AG04449 (cell line): ENCODE results near the gene GBP1.
"Not testable (repeated sequence)": the region's sequence is repeated elsewhere in the genome, so short reads cannot be mapped to it uniquely, and the experiment has no call there.

ENCODE experiments used
- CTCF ChIA-PET: fragments of 350-600 bp; formaldehyde crosslinking; extraction: SDS; loops from one replicate; lab custom pipeline; 2021; ENCODE audit warnings: antibody characterized with exemption; lab: Yijun Ruan, JAX
- POLR2A ChIA-PET: fragments of 400-600, 350-600 bp; formaldehyde crosslinking; extraction: SDS; loops from one replicate; lab custom pipeline; 2020; ENCODE audit warnings: antibody characterized with exemption, inconsistent platforms; lab: Yijun Ruan, JAX
- DNase-seq: peaks from one replicate; pipeline ENCODE4 v3.0.0-alpha.2; 2010; ENCODE audit warnings: low read depth, low spot score
- H3K4me3 ChIP-seq: 2 replicates; pipeline ENCODE4 v1.5.1; 2011; ENCODE audit warnings: low read depth, mild to moderate bottlenecking, control low read depth, low read length
- TF ChIP-seq, protein P1 (sequence below): IDR thresholded peaks from one replicate; pipeline ENCODE4 v1.5.1; 2011; ENCODE audit warnings: mild to moderate bottlenecking, moderate library complexity, low read length, control low read depth, inconsistent platforms; ENCODE audit not compliant: insufficient read depth; ENCODE audit errors: missing control alignments

GBP1 gene

DNA sequence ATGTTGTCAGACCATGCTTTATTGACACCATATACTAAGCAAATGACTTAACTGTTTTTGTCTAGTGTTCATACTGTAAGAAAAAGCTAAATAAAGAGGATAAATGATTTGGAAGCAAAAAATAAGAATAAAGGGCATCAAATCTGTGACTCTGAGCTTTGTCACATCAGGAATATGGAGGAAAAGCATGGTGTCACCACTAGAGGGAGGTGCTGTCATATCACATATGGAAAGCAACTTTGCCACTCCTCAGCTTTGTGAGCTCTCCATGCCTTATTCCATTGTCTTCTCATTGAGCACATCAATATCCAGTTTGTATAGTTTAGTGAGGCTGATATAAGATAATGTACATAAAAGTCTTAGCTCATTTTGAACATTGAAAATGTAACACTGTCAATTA lies 20.8 kb upstream of the GBP1 start:
- ChIA-PET POLR2A (no interaction called here), CTCF (interaction anchor here (0.8 to 3.0 kb wide), 25 partner anchors 10 to 372 kb away, joined by 3 to 57 read pairs (median 4); partner anchors contain the start of genes GBP3 and GBP6)
- TF ChIP-seq, protein P1, sequence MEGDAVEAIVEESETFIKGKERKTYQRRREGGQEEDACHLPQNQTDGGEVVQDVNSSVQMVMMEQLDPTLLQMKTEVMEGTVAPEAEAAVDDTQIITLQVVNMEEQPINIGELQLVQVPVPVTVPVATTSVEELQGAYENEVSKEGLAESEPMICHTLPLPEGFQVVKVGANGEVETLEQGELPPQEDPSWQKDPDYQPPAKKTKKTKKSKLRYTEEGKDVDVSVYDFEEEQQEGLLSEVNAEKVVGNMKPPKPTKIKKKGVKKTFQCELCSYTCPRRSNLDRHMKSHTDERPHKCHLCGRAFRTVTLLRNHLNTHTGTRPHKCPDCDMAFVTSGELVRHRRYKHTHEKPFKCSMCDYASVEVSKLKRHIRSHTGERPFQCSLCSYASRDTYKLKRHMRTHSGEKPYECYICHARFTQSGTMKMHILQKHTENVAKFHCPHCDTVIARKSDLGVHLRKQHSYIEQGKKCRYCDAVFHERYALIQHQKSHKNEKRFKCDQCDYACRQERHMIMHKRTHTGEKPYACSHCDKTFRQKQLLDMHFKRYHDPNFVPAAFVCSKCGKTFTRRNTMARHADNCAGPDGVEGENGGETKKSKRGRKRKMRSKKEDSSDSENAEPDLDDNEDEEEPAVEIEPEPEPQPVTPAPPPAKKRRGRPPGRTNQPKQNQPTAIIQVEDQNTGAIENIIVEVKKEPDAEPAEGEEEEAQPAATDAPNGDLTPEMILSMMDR, result peak; percentile 75
- no peak overlapping the region for H3K4me3 ChIP-seq
- no peak for DNase-seq

DNA sequence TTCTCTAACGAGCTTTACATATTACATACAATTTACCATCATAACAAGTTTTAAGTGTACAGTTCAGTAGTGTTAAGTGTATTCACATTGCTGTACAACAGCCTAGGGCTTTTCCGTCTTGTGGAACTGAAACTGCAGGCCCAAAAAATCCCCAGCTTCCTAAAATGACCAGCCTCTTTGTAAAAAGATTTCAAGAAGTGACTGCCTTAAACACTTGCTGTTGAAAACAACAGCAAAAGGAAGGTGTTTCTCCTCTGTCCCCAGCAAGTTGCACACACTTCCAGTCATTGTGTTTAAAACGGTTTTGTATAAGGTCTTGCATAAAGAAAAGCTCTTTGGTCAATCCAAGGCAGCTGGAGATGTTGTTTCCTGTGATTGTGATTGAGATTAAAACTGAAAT lies 16.0 kb upstream of the GBP1 start:
- ChIA-PET CTCF (interaction anchor here (1.6 kb wide), 1 partner anchor 69 kb away, joined by 5 read pairs; no protein-coding TSS in a partner anchor), POLR2A (no interaction called here)
- H3K4me3 ChIP-seq, result no peak overlapping the region
- no peak for DNase-seq
- TF ChIP-seq, protein P1, result no peak

DNA sequence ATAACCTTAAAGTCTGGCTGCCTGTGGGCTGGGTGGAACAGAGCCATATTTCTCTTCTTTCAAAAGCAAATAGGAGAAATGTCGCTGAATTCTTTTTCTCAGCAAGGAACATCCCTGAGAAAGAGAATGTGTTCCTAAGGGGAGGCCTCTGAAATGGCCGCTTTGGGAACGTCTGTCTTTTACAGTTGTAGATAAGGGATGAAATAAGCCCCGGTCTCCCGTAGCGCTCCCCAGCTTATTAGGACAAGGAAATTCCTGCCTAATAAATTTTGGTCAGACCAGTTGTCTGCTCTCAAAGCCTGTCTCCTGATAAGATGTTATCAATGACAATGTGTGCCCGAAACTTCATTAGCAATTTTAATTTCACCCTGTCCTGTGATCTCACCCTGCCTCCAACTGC lies 15.1 kb upstream of the GBP1 start:
- CTCF ChIA-PET, result interaction anchor here (1.6 kb wide), 1 partner anchor 70 kb away, joined by 5 read pairs; no protein-coding TSS in a partner anchor
- DNase-seq, POLR2A ChIA-PET, H3K4me3 ChIP-seq: not testable (repeated sequence)

DNA sequence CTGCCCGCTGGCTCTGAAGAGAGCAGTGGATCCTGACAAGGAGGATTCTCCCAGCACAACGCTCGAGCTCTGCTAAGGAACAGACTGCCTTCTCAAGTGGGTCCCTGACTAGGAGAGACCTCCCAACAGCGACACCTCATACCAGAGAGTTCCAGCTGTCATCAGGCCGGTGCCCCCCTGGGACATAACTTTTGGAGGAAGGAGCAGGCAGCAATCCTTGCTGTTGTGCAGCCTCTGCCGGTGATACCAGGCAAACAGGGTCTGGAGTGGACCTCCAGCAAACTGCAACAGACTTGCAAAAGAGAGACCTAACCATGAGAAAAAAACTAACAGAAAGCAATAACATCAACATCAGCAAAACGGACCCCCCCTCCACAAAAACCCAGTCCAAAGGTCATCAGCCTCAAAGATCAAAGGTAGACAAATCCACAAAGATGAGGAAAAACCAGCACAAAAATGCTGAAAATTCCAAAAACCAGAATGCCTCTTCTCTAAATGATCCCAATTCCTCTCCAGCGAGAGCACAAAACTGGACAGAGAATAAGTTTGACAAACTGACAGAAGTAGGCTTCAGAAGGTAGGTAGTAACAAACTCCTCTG lies 7.6 kb upstream of the GBP1 start:
- CTCF ChIA-PET, result interaction anchor here (2.4 kb wide), 1 partner anchor 13 kb away, joined by 5 read pairs; no protein-coding TSS in a partner anchor
- H3K4me3 ChIP-seq, POLR2A ChIA-PET, DNase-seq: not testable (repeated sequence)

DNA sequence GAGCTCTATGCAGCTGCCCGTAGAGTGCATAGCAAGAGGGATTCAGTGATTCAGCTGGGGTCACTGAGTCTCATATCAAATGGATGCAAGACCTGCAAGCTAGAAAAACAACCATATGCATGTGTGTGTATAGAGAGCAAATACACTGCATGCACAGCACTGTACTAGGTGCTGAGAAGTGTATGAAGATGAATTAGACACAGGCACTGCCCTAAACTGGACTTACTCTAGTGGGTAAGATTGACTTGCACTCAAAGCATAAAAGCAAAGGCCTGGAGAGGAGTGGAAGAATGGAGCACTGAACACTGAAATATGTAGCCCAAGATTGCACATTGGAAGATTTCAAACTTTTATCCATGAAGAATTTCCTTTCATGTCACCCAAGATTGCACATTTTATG lies 5.5 kb upstream of the GBP1 start:
- TF ChIP-seq, protein P1, result no peak
- DNase-seq, result no peak
- ChIA-PET POLR2A (no interaction called here), CTCF (interaction anchor here (1.2 to 3.4 kb wide), 2 partner anchors 12 to 15 kb away, joined by 3 to 20 read pairs; no protein-coding TSS in a partner anchor)
- H3K4me3 ChIP-seq, result no peak overlapping the region

DNA sequence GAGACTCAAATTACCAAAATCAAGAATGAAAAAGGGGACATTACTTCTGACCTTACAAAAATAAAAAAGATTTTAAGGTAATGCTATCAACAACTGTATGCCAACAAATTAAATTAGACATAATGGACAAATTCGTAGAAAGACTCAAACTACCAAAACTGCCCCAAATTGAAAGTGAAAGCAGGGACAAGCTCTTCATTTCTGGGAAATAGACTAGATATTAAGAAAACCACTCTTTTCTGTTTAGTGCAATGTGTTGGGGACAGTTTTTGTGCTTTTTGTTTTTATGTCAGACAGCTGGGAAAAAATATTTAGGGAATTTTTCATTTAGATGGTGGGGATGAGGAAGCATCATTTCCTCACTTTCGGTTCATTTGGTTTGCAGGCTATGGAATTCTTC lies 4.9 kb upstream of the GBP1 start:
- ChIA-PET CTCF (interaction anchor here (1.2 to 3.4 kb wide), 4 partner anchors 8 to 72 kb away, joined by 3 to 20 read pairs (median 8); no protein-coding TSS in a partner anchor), POLR2A (no interaction called here)
- TF ChIP-seq, protein P1, result no peak
- no peak for DNase-seq
- no peak overlapping the region for H3K4me3 ChIP-seq

DNA sequence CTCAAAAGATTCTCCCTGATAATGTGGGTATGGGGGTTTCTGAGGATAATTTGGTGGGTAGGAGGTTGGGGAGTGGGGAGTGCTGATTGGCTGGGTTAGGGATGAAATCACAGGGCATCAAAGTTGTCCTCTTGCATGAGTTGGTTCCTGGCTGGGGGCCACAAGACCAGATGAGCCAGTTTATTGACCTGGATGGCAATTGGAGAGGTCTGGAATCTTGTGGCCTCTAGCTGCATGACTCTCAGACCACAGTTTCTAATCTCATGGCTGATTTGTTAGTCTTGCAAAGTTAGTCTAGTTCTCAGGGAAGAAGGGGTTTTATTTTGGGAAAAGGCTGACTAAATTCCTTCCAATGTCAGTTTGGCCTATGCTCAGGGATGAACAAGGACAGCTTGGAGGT lies 3.3 kb upstream of the GBP1 start:
- peak; percentile 73 for DNase-seq
- ChIA-PET POLR2A (no interaction called here), CTCF (interaction anchor here (1.0 to 3.4 kb wide), 5 partner anchors 10 to 290 kb away, joined by 5 to 20 read pairs (median 5); no protein-coding TSS in a partner anchor)
- TF ChIP-seq, protein P1, result no peak
- no peak overlapping the region for H3K4me3 ChIP-seq
